ENCODE results near the gene ELMO2.
A peak's percentile ranks its signal among the peaks of the same experiment; 100 is the strongest.

Gene ELMO2

DNA sequence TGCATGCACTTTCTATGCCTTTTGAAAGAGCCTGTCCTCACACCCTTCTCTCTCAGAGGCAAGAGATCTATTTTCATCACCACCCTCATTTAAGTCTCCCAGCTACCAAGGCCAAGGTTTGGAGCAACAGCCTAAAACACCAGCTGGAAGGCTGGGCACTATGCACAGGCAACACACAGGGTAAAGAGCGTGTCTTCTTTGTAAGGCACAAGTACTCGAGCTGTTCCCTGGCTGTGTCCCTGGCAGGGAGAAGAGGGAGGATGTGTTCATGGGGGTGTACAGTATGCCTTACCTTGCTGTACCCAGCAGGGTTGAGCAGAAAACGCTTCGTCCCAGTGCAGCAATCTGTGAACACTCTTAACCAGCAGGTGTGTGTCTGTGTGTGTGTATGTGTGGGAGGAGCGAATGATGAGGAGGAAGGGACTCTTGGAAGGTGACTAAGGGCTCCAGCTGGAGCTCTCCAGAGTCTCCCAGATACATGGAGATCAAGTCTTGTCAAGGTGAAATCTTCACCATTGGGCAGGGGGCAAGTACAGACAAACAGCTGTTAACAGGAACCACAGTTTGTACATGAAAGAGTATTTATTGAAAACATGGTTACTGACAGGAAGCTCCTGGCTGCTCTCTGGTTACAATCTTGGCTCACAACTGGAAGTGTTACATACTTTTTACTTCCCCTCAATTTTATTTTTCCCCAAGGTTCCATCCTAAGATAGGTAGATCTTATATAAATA, 40.8 kb downstream of the ELMO2 start:
- TF ChIP-seq, protein P1, sequence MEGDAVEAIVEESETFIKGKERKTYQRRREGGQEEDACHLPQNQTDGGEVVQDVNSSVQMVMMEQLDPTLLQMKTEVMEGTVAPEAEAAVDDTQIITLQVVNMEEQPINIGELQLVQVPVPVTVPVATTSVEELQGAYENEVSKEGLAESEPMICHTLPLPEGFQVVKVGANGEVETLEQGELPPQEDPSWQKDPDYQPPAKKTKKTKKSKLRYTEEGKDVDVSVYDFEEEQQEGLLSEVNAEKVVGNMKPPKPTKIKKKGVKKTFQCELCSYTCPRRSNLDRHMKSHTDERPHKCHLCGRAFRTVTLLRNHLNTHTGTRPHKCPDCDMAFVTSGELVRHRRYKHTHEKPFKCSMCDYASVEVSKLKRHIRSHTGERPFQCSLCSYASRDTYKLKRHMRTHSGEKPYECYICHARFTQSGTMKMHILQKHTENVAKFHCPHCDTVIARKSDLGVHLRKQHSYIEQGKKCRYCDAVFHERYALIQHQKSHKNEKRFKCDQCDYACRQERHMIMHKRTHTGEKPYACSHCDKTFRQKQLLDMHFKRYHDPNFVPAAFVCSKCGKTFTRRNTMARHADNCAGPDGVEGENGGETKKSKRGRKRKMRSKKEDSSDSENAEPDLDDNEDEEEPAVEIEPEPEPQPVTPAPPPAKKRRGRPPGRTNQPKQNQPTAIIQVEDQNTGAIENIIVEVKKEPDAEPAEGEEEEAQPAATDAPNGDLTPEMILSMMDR (IDR thresholded peaks at IDR 0.05; ENCODE audit: low read depth, low read length) = no peak
- DNase-seq (ENCODE audit: low read depth in 2 of 2) = no peak
- H3K4me3 ChIP-seq (replicated peaks in 1 of 2; ENCODE audit: low read depth in 2 of 2, low read length in 2 of 2) = no peak overlapping the region

GRCh38 chr20:46364670-46365486, 41.5 kb downstream of the ELMO2 start:
- DNase-seq (ENCODE audit: low read depth in 2 of 2) = no peak
- H3K4me3 ChIP-seq (replicated peaks in 1 of 2; ENCODE audit: low read depth in 2 of 2, low read length in 2 of 2) = peak overlapping the region; percentile 41 to 100
- TF ChIP-seq, protein P1 (IDR thresholded peaks at IDR 0.05; ENCODE audit: low read depth, low read length) = no peak

DNA sequence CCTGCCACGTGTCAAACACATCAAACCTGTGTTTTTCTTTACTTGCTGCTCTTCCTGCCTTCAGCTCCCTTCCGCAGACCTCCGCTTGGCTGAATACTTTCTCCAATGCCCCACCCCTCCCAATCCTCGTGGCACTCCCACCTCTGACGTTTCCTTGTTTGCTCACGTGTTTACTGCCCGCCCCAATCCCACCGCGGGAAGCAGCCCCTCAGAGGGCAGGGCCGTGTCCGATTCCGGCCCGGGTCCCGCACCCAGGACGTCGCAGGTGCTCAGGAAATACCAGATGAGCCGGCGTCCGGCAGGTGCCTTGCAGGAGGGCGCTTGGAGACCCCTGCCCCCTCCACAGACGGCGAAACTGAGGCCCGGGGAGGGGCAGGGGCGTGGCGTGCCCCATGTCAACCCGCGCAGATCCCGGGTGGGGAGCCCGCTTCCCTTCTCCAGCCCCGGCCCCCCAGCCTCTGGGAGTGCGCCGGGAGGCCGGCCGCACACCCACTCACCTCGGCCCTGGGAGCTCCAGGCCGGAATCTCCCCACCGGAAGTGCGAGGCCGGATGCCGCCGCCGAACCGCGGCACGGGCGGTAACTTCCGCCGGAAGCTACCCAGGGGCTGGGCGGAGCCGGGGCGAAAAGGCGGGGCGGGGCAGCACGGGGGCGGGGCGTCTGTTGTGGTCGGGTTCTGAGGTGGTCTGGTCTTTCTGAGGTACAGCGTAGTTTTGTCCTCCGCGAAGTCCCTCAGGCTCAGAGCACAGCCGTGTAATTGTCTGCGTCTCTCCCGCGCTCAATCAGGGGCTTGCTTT, 42.3 kb downstream of the ELMO2 start:
- TF ChIP-seq, protein P1 (IDR thresholded peaks at IDR 0.05; ENCODE audit: low read depth, low read length) = no peak
- peak overlapping the region; percentile 96 to 100 for H3K4me3 ChIP-seq (replicated peaks in 1 of 2; ENCODE audit: low read depth in 2 of 2, low read length in 2 of 2)
- DNase-seq (ENCODE audit: low read depth in 2 of 2) = peak; percentile 86 to 91

DNA sequence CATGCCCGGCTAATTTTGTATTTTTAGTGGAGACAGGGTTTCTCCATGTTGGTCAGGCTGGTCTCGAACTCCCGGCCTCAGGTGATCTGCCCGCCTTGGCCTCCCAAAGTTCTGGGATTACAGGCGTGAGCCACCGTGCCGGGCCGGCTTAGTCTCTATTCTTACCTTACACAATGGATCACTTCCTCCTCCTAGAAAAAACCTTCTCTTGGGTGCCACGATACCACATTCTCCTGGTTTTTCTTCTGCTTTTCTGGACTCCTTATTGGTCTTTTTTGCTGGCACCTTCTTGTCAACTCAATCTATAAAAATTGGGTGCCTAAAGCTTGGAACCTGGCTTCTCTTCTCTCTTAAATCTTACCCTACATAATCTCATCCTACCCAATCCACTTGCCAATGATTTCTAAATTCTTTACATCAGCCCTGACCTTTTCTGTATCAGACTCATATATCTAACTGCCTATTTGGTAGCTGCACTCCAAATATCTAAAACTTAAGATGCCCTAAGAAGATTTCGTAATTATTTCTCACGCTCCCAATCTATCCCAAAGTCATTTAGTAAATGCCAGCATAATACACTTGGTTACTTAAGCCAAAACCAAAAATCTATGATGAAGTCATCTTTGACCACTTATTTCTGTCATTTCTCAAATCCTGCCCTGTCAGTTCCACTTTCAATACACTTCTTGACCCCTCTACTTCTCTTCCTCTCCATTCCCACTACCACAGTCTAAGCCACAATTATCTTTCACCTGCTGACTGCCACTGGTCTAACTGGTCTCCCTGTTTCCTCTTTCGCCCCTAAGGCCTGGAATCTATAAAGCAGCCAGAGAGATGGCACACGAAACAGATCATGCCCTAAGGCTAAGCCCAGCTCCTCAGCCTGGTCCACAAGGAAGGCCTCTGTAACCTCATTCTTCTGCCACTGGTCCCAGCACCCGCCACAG, 43.2 kb downstream of the ELMO2 start:
- peak overlapping the region; percentile 96 to 100 for H3K4me3 ChIP-seq (replicated peaks in 1 of 2; ENCODE audit: low read depth in 2 of 2, low read length in 2 of 2)
- no peak for DNase-seq (ENCODE audit: low read depth in 2 of 2)
- TF ChIP-seq, protein P1 (IDR thresholded peaks at IDR 0.05; ENCODE audit: low read depth, low read length) = no peak

GRCh38 chr20:46361811-46362210, 44.6 kb downstream of the ELMO2 start:
- no peak overlapping the region for H3K4me3 ChIP-seq (replicated peaks in 1 of 2; ENCODE audit: low read depth in 2 of 2, low read length in 2 of 2)
- DNase-seq (ENCODE audit: low read depth in 2 of 2) = no peak
- TF ChIP-seq, protein P1 (IDR thresholded peaks at IDR 0.05; ENCODE audit: low read depth, low read length) = no peak

DNA sequence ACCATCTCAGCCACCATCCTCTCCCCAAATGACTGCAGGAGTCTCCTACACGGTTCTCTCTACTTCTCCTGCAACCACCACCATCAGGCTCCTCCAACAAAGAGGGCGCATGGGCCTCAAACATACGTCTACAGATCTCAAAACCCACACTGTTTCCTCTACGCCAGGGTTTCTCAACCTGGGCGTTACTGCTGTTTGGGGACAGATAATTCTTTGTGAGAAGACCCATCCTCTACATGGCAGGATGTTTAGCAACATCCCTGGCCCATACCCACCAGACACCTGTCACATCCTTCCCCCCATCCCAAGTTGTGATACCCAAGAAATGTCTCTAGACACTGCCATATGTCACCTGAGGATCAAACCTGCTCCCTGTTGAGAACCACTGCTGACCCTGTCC, 45.0 kb downstream of the ELMO2 start:
- no peak overlapping the region for H3K4me3 ChIP-seq (replicated peaks in 1 of 2; ENCODE audit: low read depth in 2 of 2, low read length in 2 of 2)
- no peak for DNase-seq (ENCODE audit: low read depth in 2 of 2)
- TF ChIP-seq, protein P1 (IDR thresholded peaks at IDR 0.05; ENCODE audit: low read depth, low read length) = no peak

Data from cardiac fibroblast (primary cell).